A673 (cell line): ENCODE data around the gene ITCH. TPM values are rescaled to one million over a fixed set of nuclear protein-coding genes. Genes with fewer than 3 reads are reported as not detected.
"Not testable (repeated sequence)": the region's sequence is repeated elsewhere in the genome, so short reads cannot be mapped to it uniquely, and the experiment has no call there.

Source experiments
- BruUV-seq: library from RNA; stranded (reverse); fragments of 400-500 nt; replicated peaks from 2 replicates; lab custom pipeline; 2021; lab: Mats Ljungman, UMichigan
- CTCF ChIA-PET: fragments of 300-600 bp; sonication (Branson Sonifier 250); formaldehyde crosslinking; loops from one replicate; lab custom pipeline; 2022; ENCODE audit warnings: antibody characterized with exemption; lab: Charles Lee
- POLR2A ChIA-PET: fragments of 300-600 bp; sonication (Branson Sonifier 250); formaldehyde crosslinking; loops from one replicate; lab custom pipeline; 2022; ENCODE audit warnings: antibody characterized with exemption; ENCODE audit not compliant: low non-redundant PET; lab: Charles Lee
- DNase-seq: peaks from one replicate; pipeline ENCODE4 v3.0.0-alpha.2; 2015; ENCODE audit warnings: low spot score
- H3K27ac ChIP-seq: fragments of 200-600 bp; sonication (generic); 2 replicates; pipeline ENCODE4 v1.5.1; 2016; ENCODE audit warnings: mixed run types, low read depth, mild to moderate bottlenecking, mixed read lengths, antibody characterized with exemption, low read length; ENCODE audit not compliant: poor library complexity, severe bottlenecking
- H3K27me3 ChIP-seq: fragments of 200-600 bp; sonication (generic); replicated peaks from 2 replicates; pipeline ENCODE4 v1.6.1; 2017; ENCODE audit warnings: mixed run types, low read depth, mild to moderate bottlenecking, mixed read lengths, antibody characterized with exemption, low read length; ENCODE audit not compliant: insufficient read depth, poor library complexity
- H3K36me3 ChIP-seq: fragments of 200-600 bp; sonication (generic); 2 replicates; pipeline ENCODE4 v1.6.1; 2016; ENCODE audit warnings: mixed run types, mild to moderate bottlenecking, mixed read lengths, antibody characterized with exemption, low read length; ENCODE audit not compliant: insufficient read depth, poor library complexity, severe bottlenecking
- H3K4me1 ChIP-seq: fragments of 200-600 bp; sonication (generic); 2 replicates; pipeline ENCODE4 v1.6.1; 2017; ENCODE audit warnings: mixed run types, mild to moderate bottlenecking, mixed read lengths, antibody characterized with exemption, low read length; ENCODE audit not compliant: insufficient read depth, poor library complexity, severe bottlenecking
- H3K4me3 ChIP-seq: fragments of 200-600 bp; sonication (generic); 2 replicates; pipeline ENCODE4 v1.5.1; 2016; ENCODE audit warnings: low read depth, mixed run types, mild to moderate bottlenecking, mixed read lengths, low read length; ENCODE audit not compliant: poor library complexity, severe bottlenecking
- H3K9me3 ChIP-seq: fragments of 200-600 bp; sonication (generic); 2 replicates; pipeline ENCODE4 v1.6.1; 2016; ENCODE audit warnings: mixed run types, low read depth, mild to moderate bottlenecking, mixed read lengths, antibody characterized with exemption, low read length; ENCODE audit not compliant: poor library complexity, severe bottlenecking
- EZH2 ChIP-seq: fragments of 200-600 bp; sonication (generic); IDR thresholded peaks from 2 replicates; pipeline ENCODE4 v1.6.1; 2017; ENCODE audit warnings: borderline replicate concordance, low read depth, mild to moderate bottlenecking, mixed read lengths, antibody characterized with exemption, low read length; ENCODE audit not compliant: poor library complexity, severe bottlenecking
- intact Hi-C: fragments of 100-400 bp; cut with micrococcal nuclease; formaldehyde crosslinking; loops from one replicate; pipeline ENCODE4 v1.10.0; 2022; ENCODE audit not compliant: unreplicated experiment
- total RNA-seq: library from RNA; stranded (reverse); gene quantifications from 2 replicates; pipeline ENCODE4 v1.2.3, GENCODE V29; 2021
- TF ChIP-seq, protein P1 (sequence below): fragments of 300-800, 200-600 bp; sonication (generic); conservative IDR thresholded peaks from 2 replicates; pipeline ENCODE4 v1.5.1; 2017; ENCODE audit warnings: low read depth, mild to moderate bottlenecking, antibody characterized with exemption, low read length, moderate library complexity, mixed read lengths

Gene ITCH
- total RNA-seq, 1 experiment from 2014 or later, result 56.2 TPM

- TF ChIP-seq EZH2, result no peak
- TF ChIP-seq, protein P1, sequence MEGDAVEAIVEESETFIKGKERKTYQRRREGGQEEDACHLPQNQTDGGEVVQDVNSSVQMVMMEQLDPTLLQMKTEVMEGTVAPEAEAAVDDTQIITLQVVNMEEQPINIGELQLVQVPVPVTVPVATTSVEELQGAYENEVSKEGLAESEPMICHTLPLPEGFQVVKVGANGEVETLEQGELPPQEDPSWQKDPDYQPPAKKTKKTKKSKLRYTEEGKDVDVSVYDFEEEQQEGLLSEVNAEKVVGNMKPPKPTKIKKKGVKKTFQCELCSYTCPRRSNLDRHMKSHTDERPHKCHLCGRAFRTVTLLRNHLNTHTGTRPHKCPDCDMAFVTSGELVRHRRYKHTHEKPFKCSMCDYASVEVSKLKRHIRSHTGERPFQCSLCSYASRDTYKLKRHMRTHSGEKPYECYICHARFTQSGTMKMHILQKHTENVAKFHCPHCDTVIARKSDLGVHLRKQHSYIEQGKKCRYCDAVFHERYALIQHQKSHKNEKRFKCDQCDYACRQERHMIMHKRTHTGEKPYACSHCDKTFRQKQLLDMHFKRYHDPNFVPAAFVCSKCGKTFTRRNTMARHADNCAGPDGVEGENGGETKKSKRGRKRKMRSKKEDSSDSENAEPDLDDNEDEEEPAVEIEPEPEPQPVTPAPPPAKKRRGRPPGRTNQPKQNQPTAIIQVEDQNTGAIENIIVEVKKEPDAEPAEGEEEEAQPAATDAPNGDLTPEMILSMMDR, result no peak
- BruUV-seq, result no TSS peak
- Histone ChIP-seq H3K4me1 (peaks cover 3% of the 10 kb centered on the region), H3K27ac (peak overlapping the region; percentile 87), H3K27me3 (no peaks in the 10 kb centered on the region), H3K36me3 (peaks cover 10% of the 10 kb centered on the region), H3K9me3 (no peaks in the 10 kb centered on the region), H3K4me3 (peak overlapping the region; percentile 91)
- POLR2A ChIA-PET, result interaction anchor here (0.6 kb wide), 1 partner anchor 326 kb away, joined by 3 read pairs; no protein-coding TSS in a partner anchor
- DNase-seq, result no peak
- intact Hi-C loops, result loop anchor here (5.0 to 10.0 kb wide), 2 partner anchors 215 to 322 kb away; partner anchors contain the start of gene AHCY
- CTCF ChIA-PET, result interaction anchor here (0.6 to 3.0 kb wide), 3 partner anchors 27 to 326 kb away, joined by 3 to 26 read pairs (median 7); no protein-coding TSS in a partner anchor
Observed at GRCh38 chr20:34517114-34517505, 154.0 kb downstream of the ITCH start.

GRCh38 chr20:34518863-34519262, 155.8 kb downstream of the ITCH start:
- H3K4me1 ChIP-seq, H3K9me3 ChIP-seq, H3K4me3 ChIP-seq, POLR2A ChIA-PET, BruUV-seq, DNase-seq, H3K27ac ChIP-seq, H3K27me3 ChIP-seq: not testable (repeated sequence)
- H3K36me3 ChIP-seq, result peaks cover 10% of the 10 kb centered on the region
- intact Hi-C loops, result loop anchor here (5.0 to 10.0 kb wide), 2 partner anchors 217 to 324 kb away; partner anchors contain the start of gene AHCY
- CTCF ChIA-PET, result interaction anchor here (0.7 kb wide), 1 partner anchor 190 kb away, joined by 4 read pairs; no protein-coding TSS in a partner anchor

- H3K4me3 ChIP-seq, H3K4me1 ChIP-seq, BruUV-seq, DNase-seq, H3K9me3 ChIP-seq, POLR2A ChIA-PET, H3K27ac ChIP-seq, H3K27me3 ChIP-seq, CTCF ChIA-PET: not testable (repeated sequence)
- H3K36me3 ChIP-seq, result peaks cover 10% of the 10 kb centered on the region
- intact Hi-C loops, result loop anchor here (5.0 to 10.0 kb wide), 2 partner anchors 218 to 325 kb away; partner anchors contain the start of gene AHCY
Observed at GRCh38 chr20:34519841-34520240, 156.8 kb downstream of the ITCH start.

- H3K27me3 ChIP-seq, result no peaks in the 10 kb centered on the region
- H3K36me3 ChIP-seq, result peaks cover 27% of the 10 kb centered on the region
- CTCF ChIA-PET, result interaction anchor here (0.5 to 3.1 kb wide), 5 partner anchors 15 to 454 kb away, joined by 3 to 34 read pairs (median 4); no protein-coding TSS in a partner anchor
- BruUV-seq, result no TSS peak
- peak; percentile 61 for DNase-seq
- H3K9me3 ChIP-seq, result no peaks in the 10 kb centered on the region
- no peak overlapping the region for H3K4me3 ChIP-seq
- no peak for TF ChIP-seq EZH2
- TF ChIP-seq, protein P1, result peak; percentile 63
- POLR2A ChIA-PET, result no interaction called here
- intact Hi-C loops, result loop anchor here (2.0 kb wide), 1 partner anchor 210 kb away; no protein-coding TSS in a partner anchor
- no peak overlapping the region for H3K27ac ChIP-seq
- no peaks in the 10 kb centered on the region for H3K4me1 ChIP-seq
Observed at GRCh38 chr20:34522969-34523871, 160.1 kb downstream of the ITCH start.
